Retina (tissue), 1 donor: ENCODE measurements around the gene LSMEM2.
"Not testable (repeated sequence)": the region's sequence is repeated elsewhere in the genome, so short reads cannot be mapped to it uniquely, and the experiment has no call there.

Experiments
- DNase-seq: peaks from one replicate; pipeline ENCODE4 v3.0.0-alpha.2; 2016

LSMEM2 gene

DNA sequence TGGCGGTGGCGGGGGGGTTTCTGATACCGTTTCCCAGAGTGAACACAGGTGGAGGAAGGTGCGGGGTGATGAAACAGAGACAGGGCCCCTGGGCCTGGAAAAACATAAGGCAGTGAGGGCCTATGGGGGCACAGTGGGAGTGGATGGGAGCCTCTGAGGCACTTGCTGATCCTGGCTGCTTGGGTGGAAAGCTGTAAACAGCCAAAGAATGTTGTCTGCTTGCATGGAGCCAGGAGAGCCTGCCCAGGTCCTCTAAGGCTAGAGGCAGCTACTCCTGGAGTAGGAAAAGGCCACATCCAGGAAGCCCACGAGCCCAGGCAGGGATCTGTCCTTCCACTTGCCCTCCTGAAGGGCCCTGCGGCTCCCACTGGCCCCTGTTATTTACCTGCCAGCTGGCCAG, 12.9 kb upstream of the LSMEM2 start:
- no peak for DNase-seq

DNA sequence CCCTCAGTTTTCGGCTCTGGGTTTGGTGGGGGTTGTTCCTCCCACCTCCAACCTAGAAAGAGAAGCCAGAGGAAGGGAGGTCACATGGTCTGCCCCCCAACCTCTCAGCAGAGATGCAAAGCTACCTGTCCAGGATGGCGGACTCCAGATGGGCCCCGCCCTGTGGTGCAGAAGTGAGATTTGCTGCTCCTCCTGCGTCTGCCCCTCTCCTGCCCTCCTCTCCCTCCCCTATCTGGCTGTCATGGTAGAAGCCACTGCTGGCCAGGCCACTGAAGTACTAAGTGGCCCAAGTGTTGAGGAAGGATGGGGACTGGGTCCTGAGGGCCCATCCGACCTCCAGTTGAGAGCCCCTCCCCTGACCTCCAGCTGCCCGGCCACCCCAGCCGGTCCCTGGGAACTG, 12.1 kb upstream of the LSMEM2 start:
- no peak for DNase-seq

DNA sequence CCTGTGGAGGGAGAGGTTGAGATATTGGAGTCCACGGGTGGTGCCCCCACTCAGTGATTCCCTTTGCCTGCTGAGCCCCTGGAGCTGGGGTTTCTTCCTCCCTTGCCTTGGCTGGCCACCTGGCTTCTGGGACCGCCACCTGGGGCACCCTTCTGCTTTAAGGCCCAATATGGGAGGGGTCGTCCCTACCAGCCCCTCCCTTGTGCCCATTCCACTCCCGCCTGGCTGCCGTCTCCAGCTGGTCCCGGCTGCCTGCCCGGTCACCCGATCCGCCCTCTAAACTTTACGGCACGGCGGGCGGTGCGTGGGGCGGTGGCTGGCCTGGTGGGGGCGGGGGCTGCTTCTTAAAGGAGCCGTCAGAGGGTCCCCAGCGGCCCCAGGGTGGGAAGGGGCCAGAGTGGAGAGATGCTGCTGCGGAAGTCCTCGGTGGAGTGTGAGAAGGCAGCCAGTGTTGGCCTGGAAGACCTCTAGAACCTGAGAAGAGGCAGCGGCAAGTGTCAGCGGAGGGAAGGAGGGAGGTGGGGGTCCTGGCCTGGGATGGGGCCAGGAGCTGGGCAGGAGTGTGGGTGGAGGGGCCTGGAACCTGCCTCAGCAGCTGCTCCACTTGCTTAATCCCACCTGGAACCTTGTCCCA, 11.5 kb upstream of the LSMEM2 start:
- peak; percentile 59 for DNase-seq

DNA sequence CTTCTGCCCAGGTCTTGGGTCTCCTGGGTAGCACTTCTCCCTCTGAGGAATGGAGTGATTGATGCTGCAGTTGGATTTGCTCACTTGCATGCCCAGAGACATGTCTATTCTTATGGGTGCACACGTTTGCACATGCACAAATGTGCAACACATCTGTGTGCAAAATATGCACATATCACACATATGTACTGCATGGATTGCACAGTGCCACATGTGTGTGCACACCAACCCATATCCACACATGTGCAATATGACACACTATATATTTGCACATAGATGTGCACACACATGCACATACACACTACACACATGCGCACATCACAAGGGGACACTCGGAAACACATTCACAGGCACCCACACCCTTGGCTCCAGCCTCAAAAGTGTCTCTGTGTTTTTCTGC, 10.6 kb upstream of the LSMEM2 start:
- no peak for DNase-seq

DNA sequence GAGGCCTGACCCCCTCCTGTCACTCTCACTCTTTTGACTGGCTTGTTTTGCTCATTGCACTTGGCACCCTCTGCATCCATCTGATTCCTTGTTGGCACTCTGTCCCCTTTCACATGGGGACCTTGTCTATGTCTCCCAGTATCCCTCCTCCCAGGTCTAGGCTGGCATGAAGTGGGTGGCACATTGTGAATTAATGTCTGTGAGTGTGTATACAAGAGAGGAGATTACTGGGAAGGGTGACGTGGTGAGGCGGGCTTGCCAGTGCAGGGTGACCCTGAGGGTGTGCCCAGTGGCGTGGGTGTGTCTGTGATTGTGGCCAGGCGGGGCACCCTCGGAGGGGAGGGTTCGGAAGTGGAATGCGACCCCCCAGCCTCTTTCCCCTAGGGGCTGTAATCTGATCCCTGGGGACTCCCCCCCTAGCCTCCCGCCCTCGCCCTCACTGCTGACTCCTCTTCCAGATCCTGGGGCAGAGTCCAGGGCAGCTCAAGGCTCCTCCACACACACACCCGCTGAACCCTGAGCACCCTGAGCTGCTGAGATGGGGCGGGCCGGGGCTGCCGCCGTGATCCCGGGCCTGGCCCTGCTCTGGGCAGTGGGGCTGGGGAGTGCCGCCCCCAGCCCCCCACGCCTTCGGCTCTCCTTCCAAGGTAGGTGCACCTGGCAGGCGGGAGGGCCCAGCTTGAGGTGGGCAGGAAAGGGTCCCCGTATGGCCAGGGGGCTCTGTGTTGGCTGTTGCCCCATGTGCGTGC, 10.0 kb upstream of the LSMEM2 start, which contains the start of gene SEMA3B:
TSS of gene SEMA3B (plus strand) at position 445 of the 749 bp plus-strand sequence. CDS start at position 539, 94 bp downstream.
- no peak for DNase-seq

DNA sequence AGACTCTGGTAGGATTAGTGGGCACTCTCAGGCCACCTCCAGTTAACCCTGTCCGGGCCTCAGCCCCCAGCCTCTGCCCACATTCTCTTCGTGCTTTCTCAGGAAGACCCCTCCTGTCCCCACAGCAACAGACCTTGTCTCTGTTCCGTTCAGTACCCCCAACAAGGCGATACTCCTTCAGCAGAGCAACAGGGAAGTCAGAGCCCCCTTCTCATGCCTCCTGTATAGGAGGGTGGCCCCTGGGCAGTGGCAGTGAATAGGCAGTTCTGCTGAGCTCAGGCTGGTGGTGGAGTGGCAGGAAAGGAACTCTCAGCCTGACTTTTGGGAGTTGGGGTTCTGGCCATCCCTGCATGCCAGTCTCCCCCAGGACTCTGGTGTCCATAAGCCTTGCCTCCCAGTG, 9.4 kb upstream of the LSMEM2 start:
- no peak for DNase-seq

DNA sequence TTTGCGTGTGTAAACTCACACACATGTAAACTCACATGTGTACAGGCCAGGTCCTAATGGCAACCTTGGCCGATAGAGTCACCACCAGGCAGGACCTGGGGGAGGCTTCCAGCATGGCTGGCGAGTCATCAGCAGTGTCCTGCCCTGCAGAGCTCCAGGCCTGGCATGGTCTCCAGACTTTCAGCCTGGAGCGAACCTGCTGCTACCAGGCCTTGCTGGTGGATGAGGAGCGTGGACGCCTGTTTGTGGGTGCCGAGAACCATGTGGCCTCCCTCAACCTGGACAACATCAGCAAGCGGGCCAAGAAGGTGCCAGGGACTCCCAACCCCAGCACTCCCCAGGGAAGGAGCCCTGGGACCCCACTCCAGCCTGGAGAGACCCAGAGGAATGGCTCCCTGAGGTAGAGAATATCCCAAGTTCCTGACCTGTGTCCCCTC, 8.9 kb upstream of the LSMEM2 start:
- no peak for DNase-seq

DNA sequence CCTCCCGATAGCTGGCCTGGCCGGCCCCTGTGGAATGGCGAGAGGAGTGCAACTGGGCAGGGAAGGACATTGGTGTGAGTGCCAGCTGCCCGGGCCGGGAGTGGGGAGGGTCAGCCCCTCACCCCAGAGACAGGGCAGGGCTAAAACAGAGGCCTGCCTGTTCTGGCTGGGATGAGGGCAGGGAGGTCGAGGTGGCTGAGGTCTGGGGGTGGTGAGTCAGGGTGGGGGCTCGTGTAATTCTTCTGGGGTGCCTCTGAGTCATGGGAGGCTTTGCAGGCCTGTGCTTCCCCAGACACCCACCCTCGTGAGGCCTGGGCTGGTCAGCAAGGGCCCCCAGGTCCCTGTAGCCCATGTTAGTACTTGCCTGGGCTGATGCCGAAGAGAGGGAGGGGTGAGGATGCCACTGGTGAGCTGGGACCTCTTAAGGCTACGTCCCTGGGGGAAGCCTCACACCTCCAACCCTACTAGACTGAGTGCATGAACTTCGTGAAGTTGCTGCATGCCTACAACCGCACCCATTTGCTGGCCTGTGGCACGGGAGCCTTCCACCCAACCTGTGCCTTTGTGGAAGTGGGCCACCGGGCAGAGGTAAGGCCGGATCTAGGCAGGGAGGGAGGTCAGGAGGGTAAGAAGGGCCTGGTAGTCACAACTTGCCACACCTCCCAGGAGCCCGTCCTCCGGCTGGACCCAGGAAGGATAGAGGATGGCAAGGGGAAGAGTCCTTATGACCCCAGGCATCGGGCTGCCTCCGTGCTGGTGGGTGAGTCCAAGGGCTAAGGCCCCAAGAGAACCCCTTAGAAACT, 8.3 kb upstream of the LSMEM2 start:
- no peak for DNase-seq

DNA sequence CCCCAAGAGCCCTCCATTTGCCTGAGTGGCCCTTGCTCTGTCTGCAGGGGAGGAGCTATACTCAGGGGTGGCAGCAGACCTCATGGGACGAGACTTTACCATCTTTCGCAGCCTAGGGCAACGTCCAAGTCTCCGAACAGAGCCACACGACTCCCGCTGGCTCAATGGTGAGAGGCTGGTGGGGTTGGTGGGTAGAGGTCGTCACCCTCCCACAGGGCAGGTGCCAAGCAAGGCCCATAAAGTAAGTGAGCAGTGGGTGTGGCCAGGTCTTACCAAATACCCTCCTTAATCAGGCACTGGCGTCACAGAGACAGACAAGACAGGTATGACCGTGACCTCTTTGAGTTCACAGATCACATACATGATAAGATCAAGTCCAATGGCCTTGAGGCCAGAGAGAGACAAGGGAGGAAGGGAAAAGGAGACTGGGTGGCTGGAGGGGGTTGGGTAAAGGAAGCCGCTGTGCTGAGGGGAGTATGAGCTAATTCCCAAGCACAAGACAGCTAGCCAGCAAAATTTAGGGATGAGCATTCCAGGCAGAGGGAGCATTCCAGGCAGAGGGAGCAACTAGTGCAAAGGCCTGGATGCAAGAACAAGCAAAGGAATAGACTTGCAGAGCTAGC, 7.5 kb upstream of the LSMEM2 start:
- DNase-seq = no peak

DNA sequence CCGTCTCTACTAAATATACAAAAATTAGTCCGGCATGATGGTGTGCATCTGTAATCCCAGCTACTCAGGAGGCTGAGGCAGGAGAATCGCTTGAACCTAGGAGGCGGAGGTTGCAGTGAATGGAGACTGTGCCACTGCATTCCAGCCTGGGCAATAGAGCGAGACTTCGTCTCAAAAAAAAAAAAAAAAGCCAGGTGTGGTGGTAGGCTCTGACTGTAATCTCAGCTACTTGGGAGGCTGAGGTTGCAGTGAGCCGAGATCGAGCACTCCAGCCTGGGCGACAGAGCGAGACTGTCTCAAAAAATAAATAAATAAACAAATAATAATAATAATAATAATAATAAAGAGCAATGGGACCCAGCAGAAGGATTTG, 6.4 kb upstream of the LSMEM2 start:
- DNase-seq = not testable (repeated sequence)

DNA sequence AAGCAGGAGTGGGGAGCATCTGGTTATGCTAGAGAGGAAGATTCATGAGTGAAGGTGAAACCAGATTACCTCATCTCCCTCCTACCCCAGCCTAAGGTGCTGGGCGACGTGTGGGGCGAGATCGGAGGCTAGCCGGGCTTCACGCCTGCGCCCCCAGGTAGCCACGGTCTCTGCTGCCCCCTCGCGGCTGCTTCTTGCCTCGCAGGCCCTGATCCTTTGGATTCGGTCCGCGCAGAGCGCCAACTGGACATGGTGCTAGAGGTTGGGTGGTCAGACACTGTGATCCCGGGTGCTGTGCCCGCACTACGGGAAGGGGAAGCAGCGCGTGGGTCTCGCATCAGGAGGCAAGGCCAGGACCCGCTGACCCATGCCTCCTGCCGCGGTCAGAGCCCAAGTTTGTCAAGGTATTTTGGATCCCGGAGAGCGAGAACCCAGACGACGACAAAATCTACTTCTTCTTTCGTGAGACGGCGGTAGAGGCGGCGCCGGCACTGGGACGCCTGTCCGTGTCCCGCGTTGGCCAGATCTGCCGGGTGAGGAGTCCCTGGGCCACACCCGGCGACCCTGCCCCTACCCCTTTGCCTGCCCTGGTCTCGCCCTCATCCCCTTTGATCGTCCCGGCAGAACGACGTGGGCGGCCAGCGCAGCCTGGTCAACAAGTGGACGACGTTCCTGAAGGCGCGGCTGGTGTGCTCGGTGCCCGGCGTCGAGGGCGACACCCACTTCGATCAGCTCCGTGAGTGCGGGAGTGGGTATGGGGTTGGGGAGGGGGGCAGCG, 5.8 kb upstream of the LSMEM2 start:
- peak; percentile 94 for DNase-seq

DNA sequence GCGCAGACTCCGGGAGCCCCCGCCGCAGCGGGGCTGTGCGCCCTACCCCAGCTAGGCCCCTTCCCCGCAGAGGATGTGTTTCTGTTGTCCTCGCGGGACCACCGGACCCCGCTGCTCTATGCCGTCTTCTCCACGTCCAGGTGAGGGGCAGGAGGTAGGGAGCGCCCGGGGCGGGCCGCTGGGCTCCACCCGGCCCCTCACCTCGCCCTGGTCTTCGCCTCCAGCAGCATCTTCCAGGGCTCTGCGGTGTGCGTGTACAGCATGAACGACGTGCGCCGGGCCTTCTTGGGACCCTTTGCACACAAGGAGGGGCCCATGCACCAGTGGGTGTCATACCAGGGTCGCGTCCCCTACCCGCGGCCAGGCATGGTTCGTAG, 5.2 kb upstream of the LSMEM2 start:
- DNase-seq = no peak

DNA sequence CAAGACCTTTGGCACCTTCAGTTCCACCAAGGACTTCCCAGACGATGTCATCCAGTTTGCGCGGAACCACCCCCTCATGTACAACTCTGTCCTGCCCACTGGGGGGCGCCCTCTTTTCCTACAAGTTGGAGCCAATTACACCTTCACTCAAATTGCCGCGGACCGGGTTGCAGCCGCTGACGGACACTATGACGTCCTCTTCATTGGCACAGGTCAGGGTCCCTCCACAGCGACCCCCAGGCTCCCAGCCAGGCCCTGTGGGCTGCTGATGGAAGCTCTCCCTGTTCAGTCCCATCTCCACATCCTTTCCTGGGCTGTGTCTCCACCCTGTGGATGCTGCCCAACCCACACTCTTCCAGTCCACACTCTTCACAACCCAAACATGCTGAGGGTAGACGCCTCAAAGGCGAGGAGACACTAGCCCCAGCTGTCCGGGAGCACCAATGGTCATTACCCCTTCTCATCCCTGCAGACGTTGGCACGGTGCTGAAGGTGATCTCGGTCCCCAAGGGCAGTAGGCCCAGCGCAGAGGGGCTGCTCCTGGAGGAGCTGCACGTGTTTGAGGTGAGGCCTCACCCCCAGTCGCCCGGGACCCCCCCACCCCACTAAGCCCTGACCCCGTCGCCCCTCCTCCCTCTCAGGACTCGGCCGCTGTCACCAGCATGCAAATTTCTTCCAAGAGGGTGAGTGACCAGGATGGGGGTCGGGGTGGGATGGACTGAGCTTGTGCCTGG, 4.3 kb upstream of the LSMEM2 start:
- DNase-seq = peak; percentile 58

DNA sequence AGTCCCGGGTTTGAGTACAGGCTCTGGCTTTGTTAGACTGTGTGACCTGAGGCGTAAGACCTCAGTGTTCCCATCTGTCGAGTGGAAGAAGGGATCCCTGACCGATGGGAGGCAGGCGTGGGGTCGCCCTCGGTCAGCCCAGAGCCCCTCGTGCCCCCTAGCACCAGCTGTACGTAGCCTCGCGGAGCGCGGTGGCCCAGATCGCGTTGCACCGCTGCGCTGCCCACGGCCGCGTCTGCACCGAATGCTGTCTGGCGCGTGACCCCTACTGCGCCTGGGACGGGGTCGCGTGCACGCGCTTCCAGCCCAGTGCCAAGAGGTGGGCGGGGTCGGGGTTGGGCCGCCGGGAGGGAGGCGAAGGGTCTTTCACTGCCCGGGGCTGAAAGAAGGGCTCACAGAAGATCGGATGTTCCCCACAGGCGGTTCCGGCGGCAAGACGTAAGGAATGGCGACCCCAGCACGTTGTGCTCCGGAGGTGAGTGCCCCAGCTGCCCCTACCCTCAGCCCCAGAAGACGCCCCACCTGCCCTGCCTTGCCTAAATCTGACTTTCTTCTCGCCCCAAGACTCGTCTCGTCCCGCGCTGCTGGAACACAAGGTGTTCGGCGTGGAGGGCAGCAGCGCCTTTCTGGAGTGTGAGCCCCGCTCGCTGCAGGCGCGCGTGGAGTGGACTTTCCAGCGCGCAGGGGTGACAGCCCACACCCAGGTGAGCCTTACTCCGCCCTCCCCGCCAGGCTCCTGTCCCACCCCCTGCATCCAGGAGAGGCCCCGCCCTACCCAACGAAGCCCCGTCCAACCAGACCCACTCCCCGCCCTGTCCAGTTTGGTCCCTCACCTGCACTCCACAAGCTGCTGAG, 3.5 kb upstream of the LSMEM2 start:
- DNase-seq = peak; percentile 71

DNA sequence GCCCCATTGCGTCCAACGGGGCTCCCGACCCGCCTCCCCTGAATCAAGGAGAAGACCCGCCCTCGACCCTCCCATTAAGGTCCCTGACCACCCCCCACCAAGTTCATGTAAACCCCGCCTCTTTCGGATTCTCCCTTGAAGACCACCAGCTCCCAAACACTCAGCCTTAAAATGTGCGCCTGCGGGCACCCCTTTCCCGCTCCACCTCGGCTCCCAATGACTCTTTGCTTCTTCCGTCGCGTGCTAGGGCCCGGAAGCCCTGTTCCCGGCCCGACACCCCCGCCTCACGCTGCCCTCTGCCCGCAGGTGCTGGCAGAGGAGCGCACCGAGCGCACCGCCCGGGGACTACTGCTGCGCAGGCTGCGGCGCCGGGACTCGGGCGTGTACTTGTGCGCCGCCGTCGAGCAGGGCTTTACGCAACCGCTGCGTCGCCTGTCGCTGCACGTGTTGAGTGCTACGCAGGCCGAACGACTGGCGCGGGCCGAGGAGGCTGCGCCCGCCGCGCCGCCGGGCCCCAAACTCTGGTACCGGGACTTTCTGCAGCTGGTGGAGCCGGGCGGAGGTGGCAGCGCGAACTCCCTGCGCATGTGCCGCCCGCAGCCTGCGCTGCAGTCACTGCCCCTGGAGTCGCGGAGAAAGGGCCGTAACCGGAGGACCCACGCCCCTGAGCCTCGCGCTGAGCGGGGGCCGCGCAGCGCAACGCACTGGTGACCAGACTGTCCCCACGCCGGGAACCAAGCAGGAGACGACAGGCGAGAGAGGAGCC, 2.7 kb upstream of the LSMEM2 start:
- no peak for DNase-seq

DNA sequence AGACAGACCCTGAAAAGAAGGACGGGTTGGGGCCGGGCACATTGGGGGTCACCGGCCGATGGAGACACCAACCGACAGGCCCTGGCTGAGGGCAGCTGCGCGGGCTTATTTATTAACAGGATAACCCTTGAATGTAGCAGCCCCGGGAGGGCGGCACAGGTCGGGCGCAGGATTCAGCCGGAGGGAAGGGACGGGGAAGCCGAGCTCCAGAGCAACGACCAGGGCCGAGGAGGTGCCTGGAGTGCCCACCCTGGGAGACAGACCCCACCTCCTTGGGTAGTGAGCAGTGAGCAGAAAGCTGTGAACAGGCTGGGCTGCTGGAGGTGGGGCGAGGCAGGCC, 2.2 kb upstream of the LSMEM2 start:
- no peak for DNase-seq

DNA sequence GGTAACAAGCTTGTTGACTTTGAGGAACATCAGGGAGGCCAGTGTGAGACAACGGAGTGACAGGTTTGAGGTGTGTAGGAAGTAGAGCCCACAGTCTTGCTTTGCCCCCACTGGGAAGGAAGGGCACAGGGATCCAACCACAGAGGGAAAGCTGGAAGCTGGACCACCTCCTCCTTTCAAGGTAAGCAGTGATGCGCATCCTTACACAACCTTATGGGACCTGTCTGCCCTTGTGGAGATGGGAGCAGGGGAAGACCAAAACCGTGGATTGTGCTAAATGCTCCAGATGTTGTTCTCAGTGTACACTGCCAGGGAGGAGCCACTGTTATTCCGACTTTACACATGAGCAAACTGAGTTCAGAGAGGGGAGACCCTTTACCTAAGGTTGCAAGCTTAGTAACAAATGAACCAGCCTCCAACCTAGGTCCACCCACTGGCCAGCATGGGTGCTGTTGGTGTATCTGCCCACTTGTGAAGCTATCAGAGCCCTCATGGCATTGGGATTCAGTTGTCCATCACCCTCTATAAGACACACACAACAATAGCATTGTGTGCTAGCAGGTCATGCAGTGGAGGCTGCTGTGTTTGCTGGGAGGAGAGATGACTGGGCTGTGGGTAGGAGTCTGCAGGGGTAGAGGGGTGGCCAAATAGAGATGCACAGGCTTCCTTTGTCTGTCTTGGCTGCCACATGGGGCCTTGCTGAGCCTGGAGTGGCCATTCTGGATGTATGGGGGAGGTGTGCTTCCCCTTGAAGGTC, 586 bp upstream of the LSMEM2 start:
- no peak for DNase-seq

DNA sequence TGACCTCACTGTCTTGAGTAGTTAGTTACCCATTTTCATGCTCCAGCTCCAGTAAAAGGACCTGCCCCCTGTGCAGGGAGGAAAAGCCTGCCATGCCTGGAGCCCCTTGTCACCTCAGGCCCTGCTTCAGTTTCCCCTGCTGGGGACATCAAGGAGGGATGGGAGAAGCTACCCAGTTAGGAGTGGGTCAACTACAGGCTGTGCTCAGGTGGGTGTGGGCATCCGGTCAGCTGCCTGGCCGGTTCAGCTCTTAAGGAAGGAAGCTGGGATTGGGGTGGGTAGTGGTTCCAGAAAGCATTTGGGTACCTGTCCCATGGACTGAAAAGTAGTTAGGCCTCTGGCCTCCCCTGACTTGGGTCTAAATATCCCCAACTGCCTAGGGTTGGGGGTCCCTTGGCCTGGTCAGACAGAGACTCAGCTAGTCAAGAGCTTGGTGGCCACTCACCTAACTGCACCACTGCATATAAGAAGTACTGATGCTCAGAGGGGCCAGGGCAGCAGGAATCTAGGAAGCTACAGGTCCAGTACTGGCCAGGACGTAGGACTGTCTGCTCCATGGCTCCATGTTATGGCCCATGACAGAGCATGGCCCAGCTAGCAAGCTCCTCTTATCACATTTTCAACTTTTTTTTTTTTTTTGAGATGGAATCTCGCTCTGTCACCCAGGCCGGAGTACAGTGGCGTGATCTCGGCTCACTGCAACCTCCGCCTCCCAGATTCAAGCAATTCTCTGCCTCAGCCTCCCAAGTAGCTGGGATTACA, 549 bp downstream of the LSMEM2 start:
- DNase-seq = no peak

DNA sequence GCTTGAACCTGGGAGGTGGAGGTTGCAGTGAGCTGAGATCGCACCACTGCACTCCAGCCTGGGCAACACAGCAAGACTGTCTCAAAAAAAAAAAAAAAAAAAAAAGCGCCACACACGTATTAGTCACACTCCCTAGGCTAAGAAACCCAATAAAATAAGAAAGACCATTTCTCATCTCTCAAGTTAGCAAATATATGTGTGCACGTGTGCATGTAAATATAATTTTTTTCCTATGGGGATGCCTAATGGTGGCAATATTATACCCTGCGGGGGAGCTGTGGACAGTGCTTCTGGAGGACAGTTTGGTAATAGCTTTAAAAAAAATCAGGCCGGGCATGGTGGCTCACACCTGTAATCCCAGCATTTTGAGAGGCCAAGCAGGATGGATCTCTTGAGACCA, 5.2 kb downstream of the LSMEM2 start:
- DNase-seq = not testable (repeated sequence)
